Tibial artery (tissue), 4 donors: Measurements from ENCODE around the gene BAHCC1.

ENCODE experiments used
- DNase-seq, 2 donors: peaks; one replicate each; pipeline ENCODE4 v3.0.0-alpha.2; 2019
- H3K27ac ChIP-seq, 2 donors: fragments of 200-600 bp; sonication (generic) in 1 of 2; 1 replicate in 1 of 2; 2 replicates in 1 of 2; pipeline ENCODE4 v1.5.1; 2018 to 2019; ENCODE audit warnings: mild to moderate bottlenecking in 1 of 2
- H3K27me3 ChIP-seq, 2 donors: fragments of 200-600 bp; sonication (generic) in 1 of 2; one replicate each; pipeline versions ENCODE4 v1.5.1 to v1.6.0; 2016 to 2019
- H3K36me3 ChIP-seq, 3 donors: fragments of 200-600 bp; sonication (generic) in 2 of 3; one replicate each; pipeline ENCODE4 v1.5.1; 2016 to 2019; ENCODE audit warnings: mild to moderate bottlenecking in 2 of 3
- H3K4me1 ChIP-seq, 4 donors: fragments of 200-600 bp; sonication (generic) in 2 of 4; 1 replicate in 3 of 4; 2 replicates in 1 of 4; pipeline ENCODE4 v1.5.1; 2016 to 2019
- H3K4me3 ChIP-seq, 2 donors: fragments of 200-600 bp; sonication (generic) in 1 of 2; 1 replicate in 1 of 2; 2 replicates in 1 of 2; pipeline ENCODE4 v1.5.1; 2018 to 2019; ENCODE audit warnings: mild to moderate bottlenecking in 2 of 2
- H3K9me3 ChIP-seq, 3 donors: fragments of 200-600 bp; sonication (generic) in 1 of 3; one replicate each; pipeline ENCODE4 v1.5.1; 2016 to 2019
- CTCF ChIP-seq, 2 experiments: fragments of 200-600 bp in 1 of 2; fragments of 450-650 bp in 1 of 2; IDR thresholded peaks; one replicate each; pipeline ENCODE4 v1.5.1; 2017 to 2019; ENCODE audit warnings: antibody characterized with exemption in 2 of 2, mild to moderate bottlenecking in 1 of 2, moderate library complexity in 1 of 2
- intact Hi-C: fragments of 100-400 bp; cut with DNase I; formaldehyde crosslinking; loops from one replicate; pipeline ENCODE4 v1.15.0; 2023; ENCODE audit warnings: low total_unique reads

The BAHCC1 gene

GRCh38 chr17:81394377-81394920, 808 bp upstream of the BAHCC1 start:
- Histone ChIP-seq H3K27me3 (no peaks in the 10 kb centered on the region), H3K36me3 (no peaks in the 10 kb centered on the region), H3K4me1 (peaks cover 7 to 45% (median 35%) of the 10 kb centered on the region in 4 donors), H3K27ac (peak overlapping the region; percentile 91 to 97), H3K9me3 (no peaks in the 10 kb centered on the region), H3K4me3 (peak overlapping the region; percentile 86 to 92)
- no peak for TF ChIP-seq CTCF (IDR thresholded peaks at IDR 0.05)
- intact Hi-C loops, result loop anchor here (5.0 kb wide), 1 partner anchor 88 kb away; no protein-coding TSS in a partner anchor
- no peak for DNase-seq

GRCh38 chr17:81395600-81396277, 482 bp downstream of the BAHCC1 start:
- intact Hi-C loops, result no loop called here
- Histone ChIP-seq H3K4me3 (peak overlapping the region; percentile 86 to 92), H3K27ac (peak overlapping the region; percentile 95 to 99), H3K4me1 (peaks cover 7 to 37% (median 29%) of the 10 kb centered on the region in 4 donors), H3K27me3 (no peaks in the 10 kb centered on the region), H3K9me3 (no peaks in the 10 kb centered on the region), H3K36me3 (no peaks in the 10 kb centered on the region)
- no peak for TF ChIP-seq CTCF (IDR thresholded peaks at IDR 0.05)
- no peak for DNase-seq

DNA sequence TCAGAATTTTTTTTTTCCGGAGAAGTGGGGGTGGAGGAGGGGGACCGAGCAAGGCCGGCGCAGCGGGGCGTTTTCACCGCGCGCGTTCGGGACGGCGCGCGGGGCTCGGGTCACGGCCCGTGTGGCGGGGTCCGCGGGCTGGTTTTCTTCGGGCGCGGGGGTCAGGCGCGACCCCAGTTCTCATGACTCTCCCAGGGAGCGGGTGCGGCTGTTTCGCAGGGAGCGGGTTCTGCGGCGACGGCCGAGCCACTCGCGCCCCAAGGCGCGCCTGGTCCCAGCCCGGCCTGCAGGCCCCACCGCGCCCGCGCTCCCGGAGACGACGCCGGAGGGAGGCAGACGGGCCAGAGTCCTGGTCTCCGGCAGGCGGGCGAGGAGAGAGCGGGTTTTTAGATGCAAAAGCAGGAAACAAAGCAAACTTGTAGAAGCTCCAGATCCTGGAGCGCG, 1.0 kb downstream of the BAHCC1 start:
- intact Hi-C loops, result no loop called here
- Histone ChIP-seq H3K36me3 (no peaks in the 10 kb centered on the region), H3K27ac (peak overlapping the region; percentile 95 to 99), H3K4me1 (peaks cover 7 to 37% (median 29%) of the 10 kb centered on the region in 4 donors), H3K9me3 (no peaks in the 10 kb centered on the region), H3K4me3 (peak overlapping the region; percentile 86 to 92), H3K27me3 (no peaks in the 10 kb centered on the region)
- no peak for TF ChIP-seq CTCF (IDR thresholded peaks at IDR 0.05)
- DNase-seq, result no peak

DNA sequence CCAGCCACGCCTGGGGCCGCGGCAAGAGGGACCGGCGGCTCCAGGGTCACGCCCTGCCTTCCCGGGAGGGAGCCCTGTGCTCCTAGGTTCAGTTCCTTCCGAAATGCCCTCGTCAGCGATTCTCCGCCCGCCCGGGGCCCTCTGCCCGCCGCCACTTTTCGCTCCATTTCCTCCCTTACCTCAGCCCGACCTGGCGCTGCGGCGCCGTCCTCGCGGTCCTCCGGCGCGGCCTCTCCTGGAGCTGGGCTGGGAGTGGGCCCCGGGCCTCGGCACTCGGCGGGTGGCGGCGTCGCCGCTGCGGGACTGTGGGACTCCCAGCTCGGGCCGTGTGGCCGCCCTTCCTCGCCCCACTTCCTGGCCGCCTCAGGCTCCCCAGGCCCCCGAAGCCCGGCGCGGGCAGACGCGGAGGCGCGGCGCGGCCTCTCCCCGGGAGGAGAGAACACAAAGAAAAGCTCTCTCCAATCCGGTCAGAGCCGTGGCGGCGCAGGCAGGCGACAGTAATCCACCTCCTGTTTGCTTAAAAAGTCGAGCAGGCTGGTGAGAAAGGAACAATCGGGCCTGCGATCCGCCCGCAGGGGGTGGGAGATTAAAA, 1.6 kb downstream of the BAHCC1 start:
- no peaks in the 10 kb centered on the region for H3K36me3 ChIP-seq
- H3K4me1 ChIP-seq, result peaks cover 7 to 37% (median 29%) of the 10 kb centered on the region in 4 donors
- intact Hi-C loops, result no loop called here
- peak overlapping the region; percentile 95 to 99 for H3K27ac ChIP-seq
- H3K4me3 ChIP-seq, result peak overlapping the region; percentile 86 to 92
- no peak for TF ChIP-seq CTCF (IDR thresholded peaks at IDR 0.05)
- no peak for DNase-seq
- no peaks in the 10 kb centered on the region for H3K27me3 ChIP-seq
- no peaks in the 10 kb centered on the region for H3K9me3 ChIP-seq

- intact Hi-C loops, result no loop called here
- Histone ChIP-seq H3K36me3 (no peaks in the 10 kb centered on the region), H3K27ac (peak overlapping the region; percentile 95 to 99), H3K4me3 (peak overlapping the region; percentile 86 to 92), H3K4me1 (peaks cover 7 to 37% (median 31%) of the 10 kb centered on the region in 4 donors), H3K27me3 (no peaks in the 10 kb centered on the region), H3K9me3 (no peaks in the 10 kb centered on the region)
- no peak for DNase-seq
- peak; percentile 14 to 30 for TF ChIP-seq CTCF (IDR thresholded peaks at IDR 0.05)
Measured at GRCh38 chr17:81397314-81398175, 2.3 kb downstream of the BAHCC1 start.
